NCI-H460 (cell line): ENCODE measurements around the gene ZXDC. TPM values are rescaled to one million over a fixed set of nuclear protein-coding genes. Genes with fewer than 3 reads are reported as not detected.

ENCODE experiments used
- DNase-seq: peaks from one replicate; pipeline ENCODE4 v3.0.0-alpha.2; 2016; ENCODE audit warnings: low read depth; ENCODE audit errors: extremely low read depth
- total RNA-seq: library from RNA; depleted of rRNA; stranded (reverse); fragments of >200 nt; shearing (Covaris generic); gene quantifications from 2 replicates; pipeline ENCODE4 v1.2.3, GENCODE V29; 2014

Gene ZXDC
- total RNA-seq, 1 experiment from 2014 or later = 20.6 TPM

GRCh38 chr3:126439346-126439967 lies 36.2 kb downstream of the ZXDC start:
- DNase-seq = no peak

- no peak for DNase-seq
Observed at GRCh38 chr3:126438746-126439145, 36.9 kb downstream of the ZXDC start.

GRCh38 chr3:126438186-126438585 lies 37.5 kb downstream of the ZXDC start:
- DNase-seq = no peak

- no peak for DNase-seq
Observed at GRCh38 chr3:126436826-126437717, 38.6 kb downstream of the ZXDC start.

- no peak for DNase-seq
Observed at GRCh38 chr3:126435456-126436315, 40.0 kb downstream of the ZXDC start.

GRCh38 chr3:126434931-126435411 lies 40.7 kb downstream of the ZXDC start:
- no peak for DNase-seq

GRCh38 chr3:126434264-126434590 lies 41.5 kb downstream of the ZXDC start:
- no peak for DNase-seq

GRCh38 chr3:126433496-126434263 lies 42.0 kb downstream of the ZXDC start:
- DNase-seq = no peak

GRCh38 chr3:126433105-126433430 lies 42.6 kb downstream of the ZXDC start:
- no peak for DNase-seq

GRCh38 chr3:126432361-126433104 lies 43.2 kb downstream of the ZXDC start:
- no peak for DNase-seq

- DNase-seq = no peak
Observed at GRCh38 chr3:126431103-126431534, 44.6 kb downstream of the ZXDC start.

GRCh38 chr3:126424751-126425150 lies 50.9 kb downstream of the ZXDC start:
- no peak for DNase-seq

- no peak for DNase-seq
Observed at GRCh38 chr3:126424039-126424717, 51.5 kb downstream of the ZXDC start.

- no peak for DNase-seq
Observed at GRCh38 chr3:126423191-126424038, 52.3 kb downstream of the ZXDC start.

GRCh38 chr3:126422571-126423091 lies 53.1 kb downstream of the ZXDC start:
- DNase-seq = no peak

GRCh38 chr3:126422121-126422520 lies 53.6 kb downstream of the ZXDC start:
- no peak for DNase-seq

- no peak for DNase-seq
Observed at GRCh38 chr3:126421573-126422119, 54.0 kb downstream of the ZXDC start.
